HepG2 (cell line): Measurements from ENCODE around the gene NEDD4. TPM values are rescaled to one million over a fixed set of nuclear protein-coding genes. Genes with fewer than 3 reads are reported as not detected.

Source experiments
- ATAC-seq: fragments of 200-7000 bp; cut with Tn5 transposase; 3 replicates; pipeline ENCODE4 v1.9.1; 2020; ENCODE audit warnings: mild to moderate bottlenecking, moderate library complexity
- BruUV-seq: library from RNA; stranded (reverse); fragments of 400-500 nt; replicated peaks from 2 replicates; lab custom pipeline; 2021; lab: Mats Ljungman, UMichigan
- CTCF ChIA-PET: fragments of 300-600 bp; formaldehyde crosslinking; extraction: SDS; loops from one replicate; lab custom pipeline; 2021; ENCODE audit warnings: low total read pairs, inconsistent platforms, low intra/inter-chr PET ratio; lab: Yijun Ruan, JAX
- POLR2A ChIA-PET: fragments of 350-600 bp; sonication (Branson Sonifier 250); formaldehyde crosslinking; loops from one replicate; lab custom pipeline; 2020; ENCODE audit warnings: antibody characterized with exemption, inconsistent platforms; lab: Yijun Ruan, JAX
- DNase-seq: peaks from one replicate; pipeline ENCODE4 v3.0.0-alpha.2; 2015; ENCODE audit warnings: low spot score
- FAIRE-seq: peaks from 3 replicates; lab custom pipeline; 2011; peaks lifted over from hg19 to GRCh38; lab: Jason Lieb, UNC
- H2AFZ ChIP-seq: one replicate; pipeline ENCODE4 v1.6.1; 2011; ENCODE audit warnings: low read length, inconsistent platforms
- H3K27ac ChIP-seq: fragments of 300-600 bp; 3 replicates; pipeline ENCODE4 v1.8.0; 2011; ENCODE audit warnings: mixed run types, mild to moderate bottlenecking, mixed read lengths, low read length, inconsistent platforms; ENCODE audit not compliant: insufficient read depth; ENCODE audit errors: extremely low read length
- H3K27me3 ChIP-seq, 2 experiments: fragments of 200-600 bp in 1 of 2; 2 replicates in 1 of 2; 3 replicates in 1 of 2; pipeline versions ENCODE4 v1.6.0 to v1.8.0; 2011; ENCODE audit warnings: low read length in 2 of 2, mild to moderate bottlenecking in 2 of 2, moderate library complexity in 2 of 2, inconsistent platforms in 1 of 2; ENCODE audit not compliant: insufficient read depth in 2 of 2, control insufficient read depth in 1 of 2
- H3K36me3 ChIP-seq, 2 experiments: fragments of 200-600 bp in 1 of 2; replicated peaks in 1 of 2; 2 replicates in 1 of 2; 3 replicates in 1 of 2; pipeline versions ENCODE4 v1.5.1 to v1.8.0; 2011; ENCODE audit warnings: low read length in 2 of 2, inconsistent platforms in 1 of 2; ENCODE audit not compliant: insufficient read depth in 2 of 2, control insufficient read depth in 1 of 2
- H3K4me1 ChIP-seq: 2 replicates; pipeline ENCODE4 v1.5.1; 2012; ENCODE audit warnings: low read length, inconsistent platforms; ENCODE audit not compliant: insufficient read depth
- H3K4me2 ChIP-seq: 2 replicates; pipeline ENCODE4 v1.6.0; 2011; ENCODE audit warnings: low read depth, low read length, inconsistent platforms
- H3K4me3 ChIP-seq, 3 experiments: fragments of 200-600 bp in 1 of 3; sonication (generic), shearing (Covaris generic) in 1 of 3; replicated peaks in 1 of 3; 2 replicates each; pipeline ENCODE4 v1.5.1; 2011 to 2016; ENCODE audit warnings: low read length in 3 of 3, inconsistent platforms in 2 of 3, low read depth in 2 of 3, mild to moderate bottlenecking in 2 of 3, control low read depth in 1 of 3, mixed read lengths in 1 of 3; ENCODE audit not compliant: insufficient read depth in 1 of 3
- H3K79me2 ChIP-seq: one replicate; pipeline ENCODE4 v1.6.1; 2011; ENCODE audit warnings: low read length, inconsistent platforms; ENCODE audit not compliant: insufficient read depth
- H3K9ac ChIP-seq: 2 replicates; pipeline ENCODE4 v1.6.0; 2011; ENCODE audit warnings: mild to moderate bottlenecking, low read depth, low read length, inconsistent platforms; ENCODE audit not compliant: insufficient read depth
- H3K9me3 ChIP-seq: 2 replicates; pipeline ENCODE4 v1.5.1; 2012; ENCODE audit warnings: mild to moderate bottlenecking, low read length
- H4K20me1 ChIP-seq: 2 replicates; pipeline ENCODE4 v1.6.0; 2011; ENCODE audit warnings: inconsistent platforms, mild to moderate bottlenecking, low read length, moderate library complexity; ENCODE audit not compliant: insufficient read depth
- ATM ChIP-seq: fragments of 450-650 bp; IDR thresholded peaks from 2 replicates; pipeline ENCODE4 v1.7.1; 2017; ENCODE audit warnings: mild to moderate bottlenecking, borderline replicate concordance
- GATAD1 ChIP-seq: IDR thresholded peaks from 2 replicates; pipeline ENCODE4 v1.6.1; 2016; ENCODE audit warnings: missing genetic modification reagents, missing compliant biosample characterization
- GPBP1L1 ChIP-seq: sonication (generic); formaldehyde crosslinking; IDR thresholded peaks from 2 replicates; pipeline ENCODE4 v1.5.0; 2020; ENCODE audit warnings: mild to moderate bottlenecking, missing genetic modification reagents
- JDP2 ChIP-seq: sonication (generic); formaldehyde crosslinking; IDR thresholded peaks from 2 replicates; pipeline ENCODE4 v1.8.1; 2022; ENCODE audit warnings: missing genetic modification reagents, borderline replicate concordance
- KLF11 ChIP-seq: IDR thresholded peaks from 2 replicates; pipeline ENCODE4 v1.6.1; 2016; ENCODE audit warnings: missing compliant biosample characterization
- MED13 ChIP-seq: sonication (generic); formaldehyde crosslinking; IDR thresholded peaks from 2 replicates; pipeline ENCODE4 v1.5.0; 2020; ENCODE audit warnings: missing genetic modification reagents
- NFKB2 ChIP-seq: sonication (generic); formaldehyde crosslinking; IDR thresholded peaks from 2 replicates; pipeline ENCODE4 v1.4.0; 2020; ENCODE audit warnings: missing genetic modification reagents, borderline replicate concordance
- NR2F6 ChIP-seq, 2 experiments: IDR thresholded peaks; 2 replicates each; pipeline ENCODE4 v1.6.1; 2016; ENCODE audit warnings: antibody characterized with exemption in 1 of 2, mild to moderate bottlenecking in 1 of 2
- RBM22 ChIP-seq: fragments of 200-400 bp; formaldehyde crosslinking; optimal IDR thresholded peaks from 2 replicates; pipeline ENCODE3; 2017; ENCODE audit warnings: mild to moderate bottlenecking, low read length, moderate library complexity
- SALL1 ChIP-seq: sonication (generic); formaldehyde crosslinking; IDR thresholded peaks from 2 replicates; pipeline ENCODE4 v1.8.0; 2022; ENCODE audit warnings: mild to moderate bottlenecking, missing genetic modification reagents
- XRCC5 ChIP-seq: fragments of 200-400 bp; formaldehyde crosslinking; optimal IDR thresholded peaks from 2 replicates; pipeline ENCODE3; 2017; ENCODE audit warnings: mild to moderate bottlenecking, low read length
- ZFP90 ChIP-seq: sonication (generic); formaldehyde crosslinking; IDR thresholded peaks from 2 replicates; pipeline ENCODE4 v1.8.0; 2022; ENCODE audit warnings: missing genetic modification reagents, mild to moderate bottlenecking, inconsistent platforms, borderline replicate concordance
- ZNF12 ChIP-seq: sonication (generic); formaldehyde crosslinking; IDR thresholded peaks from 2 replicates; pipeline ENCODE4 v1.5.0; 2020; ENCODE audit warnings: missing genetic modification reagents
- ZNF124 ChIP-seq: sonication (generic); formaldehyde crosslinking; IDR thresholded peaks from 2 replicates; pipeline ENCODE4 v1.4.0; 2020; ENCODE audit warnings: missing genetic modification reagents
- ZNF205 ChIP-seq: IDR thresholded peaks from 2 replicates; pipeline ENCODE4 v1.6.1; 2018; ENCODE audit warnings: missing biosample characterization, missing genetic modification reagents
- ZNF704 ChIP-seq: sonication (generic); formaldehyde crosslinking; IDR thresholded peaks from 2 replicates; pipeline ENCODE4 v1.8.1; 2023; ENCODE audit warnings: mild to moderate bottlenecking, inconsistent platforms, moderate library complexity, missing genetic modification reagents, borderline replicate concordance
- in situ Hi-C: cut with HindIII; loops from 2 replicates; pipeline ENCODE4 v1.10.0; 2017; ENCODE audit warnings: low pct_unique_long_range_greater_than_20kb; ENCODE audit not compliant: extremely low pct_ligation_motif_present
- intact Hi-C: fragments of 100-400 bp; cut with micrococcal nuclease; formaldehyde crosslinking; loops from one replicate; pipeline ENCODE4 v1.10.0; 2022; ENCODE audit not compliant: unreplicated experiment
- polyA plus RNA-seq, 8 experiments: library from polyadenylated mRNA; depleted of rRNA in 3 of 8; stranded (reverse) in 7 of 8; unstranded in 1 of 8; fragments of >200 nt; fragmentation: Illumina TruSeq in 4 of 8; extraction: Trizol in 4 of 8; gene quantifications; 2 replicates each; pipeline versions ENCODE4 v1.2.1 to v1.2.3, GENCODE V29; 2011 to 2016; ENCODE audit warnings: low read depth in 4 of 8, missing spikeins in 1 of 8, mixed read lengths in 1 of 8; ENCODE audit not compliant: insufficient read depth in 1 of 8
- total RNA-seq, 5 experiments: library from RNA; depleted of rRNA; stranded (reverse); fragments of >200 nt; fragmentation: Illumina TruSeq; extraction: Trizol; gene quantifications; 2 replicates each; pipeline ENCODE4 v1.2.3, GENCODE V29; 2016; ENCODE audit warnings: low read depth in 1 of 5

NEDD4 gene
- total and polyA plus RNA-seq, 2 of the 13 experiments (the other 11 are each of a cell fraction or from before 2014, with no cell fraction given), result 10.4 to 13.0 TPM

GRCh38 chr15:55884223-55884622 lies 109.2 kb downstream of the NEDD4 start:
- CTCF ChIA-PET, result no interaction called here
- POLR2A ChIA-PET, result no interaction called here
- no TSS peak for BruUV-seq
- H3K4me3 ChIP-seq, result no peak overlapping the region
- no peaks in the 10 kb centered on the region for H3K79me2 ChIP-seq
- in situ Hi-C loops, result no loop called here
- no peak overlapping the region for H2AFZ ChIP-seq
- FAIRE-seq (no peak), ATAC-seq (no peak), DNase-seq (no peak)
- no peaks in the 10 kb centered on the region for H3K36me3 ChIP-seq
- no peak for TF ChIP-seq SALL1 (CRISPR knock-in tag)
- no peak for TF ChIP-seq ZNF12 (CRISPR knock-in tag)
- TF ChIP-seq JDP2 (CRISPR knock-in tag), result no peak
- TF ChIP-seq ATM, result no peak
- no peak for TF ChIP-seq NR2F6 (IDR thresholded peaks at IDR 0.05)
- TF ChIP-seq NR2F6 (CRISPR knock-in tag; IDR thresholded peaks at IDR 0.05), result no peak
- TF ChIP-seq ZNF205, result no peak
- TF ChIP-seq RBM22, result no peak
- TF ChIP-seq MED13, result no peak
- no peak for TF ChIP-seq ZNF704
- no peak for TF ChIP-seq GPBP1L1 (CRISPR knock-in tag)
- TF ChIP-seq GATAD1, result no peak
- TF ChIP-seq KLF11, result no peak
- TF ChIP-seq NFKB2, result no peak
- no peak for TF ChIP-seq XRCC5
- TF ChIP-seq ZNF124 (CRISPR knock-in tag), result no peak
- no peak for TF ChIP-seq ZFP90
- peaks cover 13% of the 10 kb centered on the region for H3K9me3 ChIP-seq
- no peak overlapping the region for H3K9ac ChIP-seq
- intact Hi-C loops, result no loop called here
- no peaks in the 10 kb centered on the region for H3K4me1 ChIP-seq
- H3K4me2 ChIP-seq, result no peak overlapping the region
- H4K20me1 ChIP-seq, result no peaks in the 10 kb centered on the region
- no peak overlapping the region for H3K27ac ChIP-seq
- H3K27me3 ChIP-seq, result no peaks in the 10 kb centered on the region
